ENCODE data around the gene GOLGA6L10. TPM values are rescaled to one million over a fixed set of nuclear protein-coding genes. Genes with fewer than 3 reads are reported as not detected.
"Not testable (repeated sequence)": the region's sequence is repeated elsewhere in the genome, so short reads cannot be mapped to it uniquely, and the experiment has no call there.

GOLGA6L10 gene
- total RNA-seq, 1 experiment from 2014 or later = 2.0 TPM

DNA sequence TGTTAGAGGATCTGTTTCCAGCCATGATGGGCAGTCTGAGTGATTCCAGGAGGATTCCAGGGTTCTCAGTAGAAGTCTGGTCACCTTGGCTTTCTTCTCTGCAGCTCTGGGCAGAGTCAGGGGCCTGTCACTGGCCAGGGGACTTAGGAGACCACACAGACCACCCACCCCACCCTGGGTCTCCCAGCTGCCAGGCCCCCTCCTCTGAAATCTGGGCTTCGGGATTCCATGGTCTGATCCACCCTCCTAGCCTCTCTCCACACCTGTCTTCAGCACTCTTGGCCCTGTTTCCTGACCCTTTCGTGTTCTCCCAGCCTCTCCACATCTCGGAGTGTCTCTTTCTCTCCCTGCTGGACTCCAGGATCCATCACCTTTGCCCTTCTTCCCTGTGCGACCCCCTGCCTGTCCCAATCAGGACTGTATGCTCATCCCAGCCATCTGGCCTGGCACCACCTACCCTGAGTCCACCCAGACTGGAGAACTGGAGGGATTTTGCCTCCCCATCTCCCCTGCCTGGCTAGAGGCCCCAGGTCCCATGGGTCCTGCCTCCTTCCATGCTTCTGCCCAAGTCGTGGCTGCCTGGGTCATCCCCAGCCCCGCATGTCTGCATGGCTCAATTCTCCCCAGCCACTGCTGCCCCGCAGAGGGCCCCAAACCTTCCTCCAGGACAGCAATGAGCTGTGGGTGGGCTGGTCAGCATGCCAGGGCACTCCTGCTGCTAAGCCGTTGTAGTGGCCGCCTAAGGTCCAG is 34.3 kb downstream of the GOLGA6L10 start:
- Histone ChIP-seq H2BK12ac (ENCODE audit: insufficient read length, low read depth, low read length) (no peak overlapping the region), H4K5ac (ENCODE audit: insufficient read length, low read depth, low read length) (no peak overlapping the region), H3K14ac (ENCODE audit: insufficient read depth, low read length) (no peak overlapping the region), H2BK20ac (ENCODE audit: low read depth, low read length, poor library complexity, severe bottlenecking) (no peak overlapping the region), H3T11ph (ENCODE audit: low read length) (no peak overlapping the region), H2BK5ac (ENCODE audit: insufficient read length, low read length) (no peak overlapping the region), H4K20me1 (ENCODE audit: control insufficient read depth, insufficient read depth, insufficient read length) (no peaks in the 10 kb centered on the region), H4K91ac (ENCODE audit: insufficient read length, low read depth, low read length) (no peak overlapping the region), H2BK15ac (ENCODE audit: low read depth, low read length) (no peak overlapping the region), H3K27ac (ENCODE audit: insufficient read length, low read depth, low read length) (no peak overlapping the region), H3K56ac (ENCODE audit: insufficient read length, low read depth, low read length) (no peak overlapping the region), H2AK5ac (ENCODE audit: insufficient read length, low read length) (no peak overlapping the region), H3K79me1 (ENCODE audit: insufficient read depth, low read depth, low read length, poor library complexity, severe bottlenecking) (no peaks in the 10 kb centered on the region), H3K23me2 (ENCODE audit: insufficient read length, low read depth, low read length, poor library complexity, severe bottlenecking) (no peaks in the 10 kb centered on the region), H3K4ac (ENCODE audit: low read depth, low read length) (no peak overlapping the region), H3K4me2 (ENCODE audit: insufficient read depth, insufficient read length, low read length) (no peak overlapping the region), H3K4me1 (ENCODE audit: insufficient read depth, low read length) (no peaks in the 10 kb centered on the region), H2AFZ (ENCODE audit: low read length) (no peak overlapping the region), H3K27me3 (ENCODE audit: insufficient read depth, low read length) (no peaks in the 10 kb centered on the region), H3K9me3 (ENCODE audit: control insufficient read depth, low read depth, low read length) (no peaks in the 10 kb centered on the region), H3K18ac (ENCODE audit: insufficient read length, low read depth, low read length) (no peak overlapping the region), H4K8ac (replicated peaks; ENCODE audit: insufficient read length, low read depth, low read length) (no peak overlapping the region), H3K9ac (ENCODE audit: extremely low read depth, insufficient read length, low read length) (no peak overlapping the region), H2BK120ac (ENCODE audit: low read depth, low read length, poor library complexity, severe bottlenecking) (no peak overlapping the region), H3K23ac (ENCODE audit: insufficient read length, low read depth, low read length) (no peak overlapping the region), H3K79me2 (ENCODE audit: insufficient read depth, low read length) (no peaks in the 10 kb centered on the region)
- peak overlapping the region in 1 of 2 experiments; percentile 34; a peak in 1 of 5 replicates for H3K4me3 Mint-ChIP-seq
- TF ChIP-seq, protein P1, sequence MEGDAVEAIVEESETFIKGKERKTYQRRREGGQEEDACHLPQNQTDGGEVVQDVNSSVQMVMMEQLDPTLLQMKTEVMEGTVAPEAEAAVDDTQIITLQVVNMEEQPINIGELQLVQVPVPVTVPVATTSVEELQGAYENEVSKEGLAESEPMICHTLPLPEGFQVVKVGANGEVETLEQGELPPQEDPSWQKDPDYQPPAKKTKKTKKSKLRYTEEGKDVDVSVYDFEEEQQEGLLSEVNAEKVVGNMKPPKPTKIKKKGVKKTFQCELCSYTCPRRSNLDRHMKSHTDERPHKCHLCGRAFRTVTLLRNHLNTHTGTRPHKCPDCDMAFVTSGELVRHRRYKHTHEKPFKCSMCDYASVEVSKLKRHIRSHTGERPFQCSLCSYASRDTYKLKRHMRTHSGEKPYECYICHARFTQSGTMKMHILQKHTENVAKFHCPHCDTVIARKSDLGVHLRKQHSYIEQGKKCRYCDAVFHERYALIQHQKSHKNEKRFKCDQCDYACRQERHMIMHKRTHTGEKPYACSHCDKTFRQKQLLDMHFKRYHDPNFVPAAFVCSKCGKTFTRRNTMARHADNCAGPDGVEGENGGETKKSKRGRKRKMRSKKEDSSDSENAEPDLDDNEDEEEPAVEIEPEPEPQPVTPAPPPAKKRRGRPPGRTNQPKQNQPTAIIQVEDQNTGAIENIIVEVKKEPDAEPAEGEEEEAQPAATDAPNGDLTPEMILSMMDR (conservative IDR thresholded peaks at IDR 0.05) = no peak
- H3K4me1 Mint-ChIP-seq = no peaks in the 10 kb centered on the region
- no CpG with 5 or more reads among the region's 9 CpGs for WGBS (ENCODE audit: extremely low coverage, insufficient read length, low lambda C conversion rate)
- no peak for DNase-seq
- peaks cover 0 to 5% (median 0%) of the 10 kb centered on the region in 3 experiments; a peak in 1 of 7 replicates for H3K36me3 Mint-ChIP-seq (ENCODE audit: insufficient read depth in 1 of 3, low read depth in 3 of 3)
- peaks cover 3% of the 10 kb centered on the region for H3K27me3 Mint-ChIP-seq (ENCODE audit: low read depth)
- peaks cover 6 to 9% of the 10 kb centered on the region in 2 experiments; a peak in 4 of 5 replicates for H3K9me3 Mint-ChIP-seq
- H3K27ac Mint-ChIP-seq = no peak overlapping the region; a peak in 1 of 7 replicates

DNA sequence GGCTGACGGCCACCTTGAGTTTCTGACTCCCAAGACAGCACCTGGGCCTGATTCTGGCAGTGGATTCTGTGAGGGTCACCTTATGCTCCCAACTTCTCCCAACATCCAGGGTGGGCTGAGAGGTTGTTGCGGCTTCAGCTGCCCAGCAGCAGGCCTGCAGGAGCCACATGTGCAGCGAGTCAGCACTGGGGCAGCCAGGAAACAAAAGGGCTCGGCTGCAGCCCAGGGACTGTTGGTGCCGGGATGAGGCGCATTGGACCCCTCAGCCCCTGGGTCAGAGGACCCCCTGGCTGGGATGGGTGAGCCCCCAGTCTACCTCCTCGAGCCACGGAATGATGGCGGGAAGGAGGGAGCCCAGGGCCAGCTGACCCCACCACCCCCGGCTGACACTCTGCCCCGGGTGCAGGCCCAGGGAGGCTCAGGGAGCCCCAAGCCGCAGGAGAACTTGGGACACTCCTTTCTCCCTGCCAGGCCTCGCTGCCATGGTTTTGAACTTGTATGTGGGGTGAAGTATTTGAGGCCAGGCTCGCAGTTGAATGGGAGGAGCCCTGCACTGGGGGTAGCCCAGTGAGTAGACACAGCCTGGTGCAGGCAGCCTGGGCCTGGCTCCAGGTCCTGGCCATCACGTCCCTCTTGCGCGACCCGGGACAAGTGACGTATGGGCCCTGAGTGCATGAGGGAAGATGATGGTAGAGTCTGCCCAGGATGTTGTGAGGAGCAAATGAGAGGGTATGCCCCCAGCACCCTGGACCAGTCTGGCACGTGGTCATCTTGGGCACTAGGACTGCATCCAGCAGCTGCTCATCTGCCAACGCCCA is 35.1 kb downstream of the GOLGA6L10 start:
- H3K18ac ChIP-seq (ENCODE audit: insufficient read length, low read depth, low read length); H4K91ac ChIP-seq (ENCODE audit: insufficient read length, low read depth, low read length); H4K5ac ChIP-seq (ENCODE audit: insufficient read length, low read depth, low read length); H3K27me3 ChIP-seq (ENCODE audit: insufficient read depth, low read length); H2BK15ac ChIP-seq (ENCODE audit: low read depth, low read length); H3K23ac ChIP-seq (ENCODE audit: insufficient read length, low read depth, low read length); H3K56ac ChIP-seq (ENCODE audit: insufficient read length, low read depth, low read length); H3K27ac ChIP-seq (ENCODE audit: insufficient read length, low read depth, low read length); H2BK12ac ChIP-seq (ENCODE audit: insufficient read length, low read depth, low read length); H3K79me1 ChIP-seq (ENCODE audit: insufficient read depth, low read depth, low read length, poor library complexity, severe bottlenecking); H2BK5ac ChIP-seq (ENCODE audit: insufficient read length, low read length); H2BK20ac ChIP-seq (ENCODE audit: low read depth, low read length, poor library complexity, severe bottlenecking); H3K4me3 Mint-ChIP-seq; H2AFZ ChIP-seq (ENCODE audit: low read length); H3T11ph ChIP-seq (ENCODE audit: low read length); H3K9me3 Mint-ChIP-seq; H3K23me2 ChIP-seq (ENCODE audit: insufficient read length, low read depth, low read length, poor library complexity, severe bottlenecking); H4K8ac ChIP-seq (replicated peaks; ENCODE audit: insufficient read length, low read depth, low read length); H2AK5ac ChIP-seq (ENCODE audit: insufficient read length, low read length); H2BK120ac ChIP-seq (ENCODE audit: low read depth, low read length, poor library complexity, severe bottlenecking); H3K4ac ChIP-seq (ENCODE audit: low read depth, low read length); H3K9me3 ChIP-seq (ENCODE audit: control insufficient read depth, low read depth, low read length); H3K14ac ChIP-seq (ENCODE audit: insufficient read depth, low read length); H3K36me3 Mint-ChIP-seq (ENCODE audit: insufficient read depth in 1 of 3, low read depth in 3 of 3); H3K27me3 Mint-ChIP-seq (ENCODE audit: low read depth); H3K9ac ChIP-seq (ENCODE audit: extremely low read depth, insufficient read length, low read length); H3K4me1 ChIP-seq (ENCODE audit: insufficient read depth, low read length); H3K79me2 ChIP-seq (ENCODE audit: insufficient read depth, low read length); H4K20me1 ChIP-seq (ENCODE audit: control insufficient read depth, insufficient read depth, insufficient read length); H3K4me1 Mint-ChIP-seq; H3K4me2 ChIP-seq (ENCODE audit: insufficient read depth, insufficient read length, low read length); H3K27ac Mint-ChIP-seq: not testable (repeated sequence)
- no CpG with 5 or more reads among the region's 21 CpGs for WGBS (ENCODE audit: extremely low coverage, insufficient read length, low lambda C conversion rate)
- peak; percentile 22 for DNase-seq
